IMR-90 (cell line): ENCODE data around the gene ZC3H4. TPM values are rescaled to one million over a fixed set of nuclear protein-coding genes. Genes with fewer than 3 reads are reported as not detected.

Experiments used
- ATAC-seq: fragments of 200-7000 bp; cut with Tn5 transposase; 2 replicates; pipeline ENCODE4 v1.9.1; 2020; ENCODE audit warnings: low read depth, mild to moderate bottlenecking, moderate library complexity
- BruUV-seq: library from RNA; stranded (reverse); fragments of 400-500 nt; replicated peaks from 2 replicates; lab custom pipeline; 2021; lab: Mats Ljungman, UMichigan
- CTCF ChIA-PET: fragments of 300-600 bp; formaldehyde crosslinking; extraction: SDS; loops from one replicate; lab custom pipeline; 2021; ENCODE audit warnings: antibody characterized with exemption; lab: Yijun Ruan, JAX
- POLR2A ChIA-PET: fragments of 300-600 bp; sonication (Branson Sonifier 250); formaldehyde crosslinking; loops from one replicate; lab custom pipeline; 2022; ENCODE audit warnings: antibody characterized with exemption; ENCODE audit not compliant: unreplicated experiment; lab: Charles Lee
- DNase-seq: peaks from one replicate; pipeline ENCODE4 v3.0.0; 2013
- H2AFZ ChIP-seq: replicated peaks from 2 replicates; pipeline ENCODE3; 2013; ENCODE audit warnings: low read length, mild to moderate bottlenecking; ENCODE audit not compliant: poor library complexity
- H2AK5ac ChIP-seq: 2 replicates; pipeline ENCODE4 v1.6.1; 2013; ENCODE audit warnings: low read depth, low read length, inconsistent platforms
- H2AK9ac ChIP-seq: replicated peaks from 2 replicates; pipeline ENCODE3; 2013; ENCODE audit warnings: mild to moderate bottlenecking, low read depth, low read length, moderate library complexity; ENCODE audit not compliant: poor library complexity
- H2BK120ac ChIP-seq: 2 replicates; pipeline ENCODE4 v1.6.1; 2013; ENCODE audit warnings: low read depth, low read length, inconsistent platforms
- H2BK15ac ChIP-seq: 3 replicates; pipeline ENCODE4 v1.6.1; 2013; ENCODE audit warnings: low read depth, low read length, inconsistent platforms
- H2BK20ac ChIP-seq: 2 replicates; pipeline ENCODE4 v1.6.1; 2013; ENCODE audit warnings: low read depth, mild to moderate bottlenecking, inconsistent platforms, low read length, moderate library complexity
- H2BK5ac ChIP-seq: 2 replicates; pipeline ENCODE4 v1.6.1; 2013; ENCODE audit warnings: mild to moderate bottlenecking, low read depth, low read length, inconsistent platforms; ENCODE audit not compliant: poor library complexity, severe bottlenecking
- H3K14ac ChIP-seq: replicated peaks from 2 replicates; pipeline ENCODE4 v1.6.1; 2013; ENCODE audit warnings: low read depth, low read length, inconsistent platforms
- H3K18ac ChIP-seq: 2 replicates; pipeline ENCODE4 v1.6.1; 2013; ENCODE audit warnings: low read depth, low read length, control low read depth
- H3K23ac ChIP-seq: 2 replicates; pipeline ENCODE4 v1.6.1; 2013; ENCODE audit warnings: low read depth, low read length, inconsistent platforms
- H3K27ac ChIP-seq: 2 replicates; pipeline ENCODE4 v1.5.1; 2013; ENCODE audit warnings: mild to moderate bottlenecking, control low read depth, low read length; ENCODE audit not compliant: insufficient read depth
- H3K27me3 ChIP-seq: 2 replicates; pipeline ENCODE4 v1.6.1; 2013; ENCODE audit warnings: low read length; ENCODE audit not compliant: control insufficient read depth, insufficient read depth
- H3K36me3 ChIP-seq: 2 replicates; pipeline ENCODE4 v1.6.1; 2013; ENCODE audit warnings: low read length, mixed read lengths; ENCODE audit not compliant: control insufficient read depth, insufficient read depth
- H3K4ac ChIP-seq: 2 replicates; pipeline ENCODE4 v1.6.1; 2013; ENCODE audit warnings: low read depth, low read length, inconsistent platforms
- H3K4me1 ChIP-seq: 2 replicates; pipeline ENCODE4 v1.6.1; 2013; ENCODE audit warnings: low read length, mixed read lengths; ENCODE audit not compliant: control insufficient read depth, insufficient read depth
- H3K4me2 ChIP-seq: 2 replicates; pipeline ENCODE4 v1.6.1; 2013; ENCODE audit warnings: low read depth, mild to moderate bottlenecking, control low read depth, low read length, moderate library complexity
- H3K4me3 ChIP-seq: 2 replicates; pipeline ENCODE4 v1.5.1; 2013; ENCODE audit warnings: low read depth, mild to moderate bottlenecking, control low read depth, low read length, moderate library complexity; ENCODE audit not compliant: insufficient read depth
- H3K56ac ChIP-seq: 2 replicates; pipeline ENCODE4 v1.6.1; 2013; ENCODE audit warnings: low read length, inconsistent platforms; ENCODE audit not compliant: insufficient read depth; ENCODE audit errors: extremely low read depth
- H3K79me1 ChIP-seq, 2 experiments: 2 replicates each; pipeline ENCODE4 v1.6.1; 2013; ENCODE audit warnings: low read length in 2 of 2, inconsistent platforms in 1 of 2, low read depth in 1 of 2
- H3K9ac ChIP-seq: 2 replicates; pipeline ENCODE4 v1.6.1; 2013; ENCODE audit warnings: low read depth, low read length, control low read depth
- H3K9me1 ChIP-seq: 2 replicates; pipeline ENCODE4 v1.6.1; 2013; ENCODE audit warnings: low read length, inconsistent platforms; ENCODE audit not compliant: insufficient read depth
- H3K9me3 ChIP-seq: 2 replicates; pipeline ENCODE4 v1.6.1; 2013; ENCODE audit warnings: low read length; ENCODE audit not compliant: control insufficient read depth, insufficient read depth
- H4K20me1 ChIP-seq: 2 replicates; pipeline ENCODE4 v1.6.1; 2013; ENCODE audit warnings: low read length, inconsistent platforms; ENCODE audit not compliant: insufficient read depth
- H4K5ac ChIP-seq: 2 replicates; pipeline ENCODE4 v1.6.1; 2013; ENCODE audit warnings: mild to moderate bottlenecking, low read depth, low read length, control low read depth
- H4K8ac ChIP-seq, 2 experiments: 2 replicates each; pipeline ENCODE4 v1.6.1; 2013; ENCODE audit warnings: low read depth in 2 of 2, low read length in 2 of 2, control low read depth in 1 of 2, inconsistent platforms in 1 of 2
- H4K91ac ChIP-seq: 2 replicates; pipeline ENCODE4 v1.6.1; 2013; ENCODE audit warnings: low read depth, low read length, inconsistent platforms; ENCODE audit not compliant: insufficient read depth
- BHLHE40 ChIP-seq: fragments of 150-350 bp; IDR thresholded peaks from 2 replicates; pipeline ENCODE4 v1.6.1; 2016; ENCODE audit warnings: mild to moderate bottlenecking, low read depth, low read length
- CEBPB ChIP-seq: IDR thresholded peaks from 2 replicates; pipeline ENCODE4 v1.6.1; 2012; ENCODE audit warnings: low read depth, low read length, improper control_type of control experiment
- CHD1 ChIP-seq: IDR thresholded peaks from 2 replicates; pipeline ENCODE4 v1.6.1; 2012; ENCODE audit warnings: low read depth, low read length, improper control_type of control experiment
- CTCF ChIP-seq: conservative IDR thresholded peaks from 2 replicates; pipeline ENCODE4 v1.5.1; 2012; ENCODE audit warnings: mild to moderate bottlenecking, low read depth, low read length, improper control_type of control experiment
- FOS ChIP-seq: fragments of 150-350 bp; IDR thresholded peaks from 2 replicates; pipeline ENCODE4 v1.6.1; 2016; ENCODE audit warnings: low read depth, low read length
- MAZ ChIP-seq: IDR thresholded peaks from 2 replicates; pipeline ENCODE4 v1.6.1; 2012; ENCODE audit warnings: low read depth, mild to moderate bottlenecking, low read length, improper control_type of control experiment, moderate library complexity, borderline replicate concordance
- NFE2L2 ChIP-seq: fragments of 150-350 bp; IDR thresholded peaks from 2 replicates; pipeline ENCODE4 v1.6.1; 2016; ENCODE audit warnings: low read depth, mild to moderate bottlenecking, low read length
- RAD21 ChIP-seq: IDR thresholded peaks from 2 replicates; pipeline ENCODE4 v1.6.1; 2012; ENCODE audit warnings: low read length, improper control_type of control experiment
- RCOR1 ChIP-seq: IDR thresholded peaks from 2 replicates; pipeline ENCODE4 v1.6.1; 2012; ENCODE audit warnings: mild to moderate bottlenecking, low read length, improper control_type of control experiment; ENCODE audit not compliant: insufficient replicate concordance
- SMC3 ChIP-seq: fragments of 150-350 bp; IDR thresholded peaks from 2 replicates; pipeline ENCODE4 v1.6.1; 2016; ENCODE audit warnings: low read depth, mild to moderate bottlenecking, antibody characterized with exemption, low read length, moderate library complexity
- WGBS, 2 experiments: methylation state at CpG; one replicate each; pipeline versions ENCODE4 v1.1.5 to v1.1.7; 2013; ENCODE audit warnings: missing lambda C conversion rate in 2 of 2; ENCODE audit not compliant: insufficient read length in 1 of 2; ENCODE audit errors: extremely low coverage in 2 of 2; 5-methylcytosine and 5-hydroxymethylcytosine counted together
- dilution Hi-C: fragments of 300-500 bp; cut with HindIII; formaldehyde crosslinking; loops from one replicate; pipeline ENCODE4 v1.14.3; 2018; ENCODE audit warnings: low sequenced_read_pairs; ENCODE audit not compliant: unreplicated experiment
- in situ Hi-C: fragments of 300-500 bp; cut with MboI; formaldehyde crosslinking; loops from 3 replicates; pipeline ENCODE4 v1.14.3; 2019; ENCODE audit warnings: low sequenced_read_pairs, inconsistent platforms, mixed read lengths
- intact Hi-C: fragments of 100-400 bp; cut with micrococcal nuclease; formaldehyde crosslinking; loops from 2 replicates; pipeline ENCODE4 v1.10.0; 2022
- polyA plus RNA-seq, 3 experiments: library from polyadenylated mRNA; depleted of rRNA; stranded (reverse); fragments of >200 nt; gene quantifications; 2 replicates each; pipeline ENCODE4 v1.2.3, GENCODE V29; 2012; ENCODE audit warnings: low replicate concordance in 1 of 3
- total RNA-seq: library from RNA; depleted of rRNA; stranded (reverse); fragments of >200 nt; gene quantifications from 2 replicates; pipeline ENCODE4 v1.2.3, GENCODE V29; 2012
- TF ChIP-seq, protein P1 (sequence below): fragments of 150-350 bp; IDR thresholded peaks from 2 replicates; pipeline ENCODE4 v1.6.1; 2017; ENCODE audit warnings: mild to moderate bottlenecking, antibody characterized with exemption, low read length, low read depth

The ZC3H4 gene
- total and polyA plus RNA-seq, 2 of the 4 experiments (the other 2 are of a cell fraction): 3.9 to 8.9 TPM

GRCh38 chr19:47027586-47028088 lies 85.9 kb downstream of the ZC3H4 start:
- Histone ChIP-seq H3K4ac (no peak overlapping the region; the same call in 1 of the 2 replicates), H3K14ac (no peak overlapping the region), H3K79me1 (no peaks in the 10 kb centered on the region), H3K56ac (no peak overlapping the region), H3K9me3 (no peaks in the 10 kb centered on the region), H3K18ac (no peak overlapping the region), H2BK15ac (no peak overlapping the region), H3K36me3 (no peaks in the 10 kb centered on the region), H3K23ac (no peak overlapping the region), H3K4me2 (no peak overlapping the region), H4K5ac (no peak overlapping the region), H2BK5ac (no peak overlapping the region), H2AK5ac (no peak overlapping the region), H3K4me1 (peaks cover 1% of the 10 kb centered on the region; the same call in 1 of the 2 replicates), H2BK20ac (no peak overlapping the region), H3K27me3 (peaks cover 34% of the 10 kb centered on the region), H3K9ac (no peak overlapping the region), H4K91ac (no peak overlapping the region), H2AK9ac (no peak overlapping the region), H4K8ac (no peak overlapping the region), H2AFZ (no peak overlapping the region), H3K4me3 (no peak overlapping the region), H4K20me1 (no peaks in the 10 kb centered on the region; the same call in 1 of the 2 replicates), H2BK120ac (no peak overlapping the region), H3K27ac (no peak overlapping the region), H3K9me1 (no peaks in the 10 kb centered on the region)
- no peak for ATAC-seq
- DNase-seq: no peak
- ChIA-PET CTCF (no interaction called here), POLR2A (no interaction called here)
- WGBS, 2 experiments: 0% methylated on average over 3 of the region's 12 CpGs; no CpG with 5 or more reads in 1 of the 2 experiments
- in situ Hi-C loops (no loop called here), dilution Hi-C loops (no loop called here), intact Hi-C loops (no loop called here)
- BruUV-seq: no TSS peak
- TF ChIP-seq RAD21 (no peak), SMC3 (no peak), CEBPB (no peak), CTCF (no peak), NFE2L2 (no peak), CHD1 (no peak), FOS (no peak), BHLHE40 (no peak), RCOR1 (no peak), MAZ (no peak)
- TF ChIP-seq, protein P1, sequence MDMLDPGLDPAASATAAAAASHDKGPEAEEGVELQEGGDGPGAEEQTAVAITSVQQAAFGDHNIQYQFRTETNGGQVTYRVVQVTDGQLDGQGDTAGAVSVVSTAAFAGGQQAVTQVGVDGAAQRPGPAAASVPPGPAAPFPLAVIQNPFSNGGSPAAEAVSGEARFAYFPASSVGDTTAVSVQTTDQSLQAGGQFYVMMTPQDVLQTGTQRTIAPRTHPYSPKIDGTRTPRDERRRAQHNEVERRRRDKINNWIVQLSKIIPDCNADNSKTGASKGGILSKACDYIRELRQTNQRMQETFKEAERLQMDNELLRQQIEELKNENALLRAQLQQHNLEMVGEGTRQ: no peak
